Measurements from ENCODE around the gene GRIA4. TPM values are rescaled to one million over a fixed set of nuclear protein-coding genes. Genes with fewer than 3 reads are reported as not detected.

Gene GRIA4
- total and polyA plus RNA-seq, 4 donors, result not detected

DNA sequence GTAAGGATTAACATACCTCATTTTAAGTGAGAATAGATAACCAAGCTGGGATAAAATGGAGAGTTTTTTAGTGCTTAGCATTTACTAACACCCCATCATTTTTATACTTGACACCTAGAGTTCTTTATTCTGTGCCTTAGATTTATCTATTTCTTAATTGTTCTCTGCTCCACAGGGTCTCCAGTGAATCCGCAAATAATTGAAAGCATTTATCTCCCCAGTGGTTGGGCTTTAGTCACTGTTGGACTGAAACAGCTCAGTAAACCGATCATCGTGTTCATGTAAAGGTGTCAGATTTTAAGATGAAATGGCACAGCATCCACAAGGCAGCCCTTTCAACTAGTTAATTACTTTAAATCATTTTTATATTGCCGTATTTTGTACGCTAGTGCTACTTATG is 17.8 kb upstream of the GRIA4 start:
- H3K9ac ChIP-seq (ENCODE audit: low read depth in 1 of 2, low read length in 2 of 2), result no peak overlapping the region
- H3K4me3 ChIP-seq (ENCODE audit: low read depth in 1 of 3, low read length in 3 of 3), result no peak overlapping the region
- H3K9me3 ChIP-seq (ENCODE audit: control insufficient read depth in 4 of 4, low read length in 3 of 4), result no peaks in the 10 kb centered on the region
- TF ChIP-seq REST (IDR thresholded peaks at IDR 0.05), result no peak
- no peak for TF ChIP-seq FOXA2 (IDR thresholded peaks at IDR 0.05)
- TF ChIP-seq EGR1 (IDR thresholded peaks at IDR 0.05; ENCODE audit: low read depth in 2 of 2), result no peak
- no peak for TF ChIP-seq TAF1 (conservative IDR thresholded peaks at IDR 0.05)
- no peak for TF ChIP-seq JUND (IDR thresholded peaks at IDR 0.05)
- TF ChIP-seq ZBTB33 (IDR thresholded peaks at IDR 0.05), result no peak
- no peak for TF ChIP-seq HNF4A (conservative IDR thresholded peaks at IDR 0.05)
- DNase-seq (ENCODE audit: low spot score), result no peak
- H3K36me3 ChIP-seq (ENCODE audit: control insufficient read depth in 4 of 4, insufficient read depth in 3 of 4, low read depth in 1 of 4, low read length in 3 of 4), result no peaks in the 10 kb centered on the region
- H3K27me3 ChIP-seq (ENCODE audit: control insufficient read depth in 4 of 4, insufficient read depth in 4 of 4, low read length in 3 of 4), result peaks cover 0 to 4% (median 0%) of the 10 kb centered on the region in 4 donors
- 63% methylated on average over 5 of the region's 5 CpGs for WGBS
- no peak overlapping the region for H3K27ac ChIP-seq (ENCODE audit: low read depth in 1 of 2, low read length in 2 of 2)
- H3K4me1 ChIP-seq (ENCODE audit: control insufficient read depth in 4 of 4, insufficient read depth in 4 of 4, low read length in 3 of 4), result no peaks in the 10 kb centered on the region

GRCh38 chr11:105598371-105598770 is 11.5 kb upstream of the GRIA4 start:
- TF ChIP-seq, protein P1, sequence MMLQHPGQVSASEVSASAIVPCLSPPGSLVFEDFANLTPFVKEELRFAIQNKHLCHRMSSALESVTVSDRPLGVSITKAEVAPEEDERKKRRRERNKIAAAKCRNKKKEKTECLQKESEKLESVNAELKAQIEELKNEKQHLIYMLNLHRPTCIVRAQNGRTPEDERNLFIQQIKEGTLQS (IDR thresholded peaks at IDR 0.05), result no peak
- TF ChIP-seq ZBTB33 (IDR thresholded peaks at IDR 0.05), result no peak
- no peak for TF ChIP-seq CTCF (IDR thresholded peaks at IDR 0.05; ENCODE audit: low read depth, low read length, missing input control)
- no peak for TF ChIP-seq RAD21 (IDR thresholded peaks at IDR 0.05)
- no peak for TF ChIP-seq YY1 (IDR thresholded peaks at IDR 0.05)
- no peak for TF ChIP-seq JUND (IDR thresholded peaks at IDR 0.05)
- TF ChIP-seq RXRA (IDR thresholded peaks at IDR 0.05), result no peak
- TF ChIP-seq GABPA (IDR thresholded peaks at IDR 0.05 in 1 of 2, conservative IDR thresholded peaks at IDR 0.05 in 1 of 2), result no peak
- TF ChIP-seq TAF1 (conservative IDR thresholded peaks at IDR 0.05), result no peak
- TF ChIP-seq NR2F2 (IDR thresholded peaks at IDR 0.05), result no peak
- TF ChIP-seq FOXA1 (IDR thresholded peaks at IDR 0.05), result no peak
- TF ChIP-seq HNF4G (IDR thresholded peaks at IDR 0.05), result no peak
- TF ChIP-seq FOXA2 (IDR thresholded peaks at IDR 0.05), result no peak
- TF ChIP-seq, protein P2, sequence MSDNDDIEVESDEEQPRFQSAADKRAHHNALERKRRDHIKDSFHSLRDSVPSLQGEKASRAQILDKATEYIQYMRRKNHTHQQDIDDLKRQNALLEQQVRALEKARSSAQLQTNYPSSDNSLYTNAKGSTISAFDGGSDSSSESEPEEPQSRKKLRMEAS (IDR thresholded peaks at IDR 0.05), result no peak
- no peak for TF ChIP-seq EGR1 (IDR thresholded peaks at IDR 0.05; ENCODE audit: low read depth in 2 of 2)

More at GRCh38 chr11:105598371-105598770, 11.5 kb upstream of the GRIA4 start:
- DNase-seq (ENCODE audit: low spot score), result no peak
- H3K4me3 ChIP-seq (ENCODE audit: low read depth in 1 of 3, low read length in 3 of 3), result no peak overlapping the region
- no peak overlapping the region for H3K27ac ChIP-seq (ENCODE audit: low read depth in 1 of 2, low read length in 2 of 2)
- no peak overlapping the region for H3K9ac ChIP-seq (ENCODE audit: low read depth in 1 of 2, low read length in 2 of 2)
- H3K4me1 ChIP-seq (ENCODE audit: control insufficient read depth in 4 of 4, insufficient read depth in 4 of 4, low read length in 3 of 4), result no peaks in the 10 kb centered on the region
- no peaks in the 10 kb centered on the region for H3K36me3 ChIP-seq (ENCODE audit: control insufficient read depth in 4 of 4, insufficient read depth in 3 of 4, low read depth in 1 of 4, low read length in 3 of 4)
- peaks cover 0 to 4% (median 0%) of the 10 kb centered on the region in 4 donors for H3K27me3 ChIP-seq (ENCODE audit: control insufficient read depth in 4 of 4, insufficient read depth in 4 of 4, low read length in 3 of 4)
- H3K9me3 ChIP-seq (ENCODE audit: control insufficient read depth in 4 of 4, low read length in 3 of 4), result no peaks in the 10 kb centered on the region
- 62% methylated on average over 1 of the region's 1 CpG for WGBS

Measured in liver (tissue), 9 donors.